HG02763 (cell line): Measurements from ENCODE around the gene NF1.
"Not testable (repeated sequence)": the region's sequence is repeated elsewhere in the genome, so short reads cannot be mapped to it uniquely, and the experiment has no call there.

Source experiments
- ATAC-seq: cut with Tn5 transposase; IDR thresholded peaks from one replicate; pipeline ENCODE4 v1.9.1; 2021; ENCODE audit warnings: mild to moderate bottlenecking, moderate library complexity; ENCODE audit not compliant: unreplicated experiment

The NF1 gene

GRCh38 chr17:31122746-31123145, 28.0 kb downstream of the NF1 start:
- no peak for ATAC-seq

- ATAC-seq = no peak
Observed at GRCh38 chr17:31126318-31126717, 31.5 kb downstream of the NF1 start.

- ATAC-seq = no peak
Observed at GRCh38 chr17:31128241-31128640, 33.5 kb downstream of the NF1 start.

- ATAC-seq = no peak
Observed at GRCh38 chr17:31130286-31131224, 35.8 kb downstream of the NF1 start.

GRCh38 chr17:31131299-31131698, 36.5 kb downstream of the NF1 start:
- no peak for ATAC-seq

GRCh38 chr17:31132977-31133376, 38.2 kb downstream of the NF1 start:
- no peak for ATAC-seq

- no peak for ATAC-seq
Observed at GRCh38 chr17:31134576-31134975, 39.8 kb downstream of the NF1 start.

- ATAC-seq = no peak
Observed at GRCh38 chr17:31136319-31136718, 41.5 kb downstream of the NF1 start.

GRCh38 chr17:31140111-31140510, 45.3 kb downstream of the NF1 start:
- ATAC-seq = no peak

GRCh38 chr17:31144428-31144827, 49.7 kb downstream of the NF1 start:
- no peak for ATAC-seq

GRCh38 chr17:31144836-31145235, 50.1 kb downstream of the NF1 start:
- ATAC-seq = no peak

- no peak for ATAC-seq
Observed at GRCh38 chr17:31147507-31148202, 52.9 kb downstream of the NF1 start.

- no peak for ATAC-seq
Observed at GRCh38 chr17:31148205-31148604, 53.4 kb downstream of the NF1 start.

- no peak for ATAC-seq
Observed at GRCh38 chr17:31152271-31152670, 57.5 kb downstream of the NF1 start.

GRCh38 chr17:31155208-31155810, 60.5 kb downstream of the NF1 start:
- ATAC-seq = no peak

GRCh38 chr17:31156326-31156725, 61.5 kb downstream of the NF1 start:
- ATAC-seq = no peak

- not testable (repeated sequence) for ATAC-seq
Observed at GRCh38 chr17:31156864-31157263, 62.1 kb downstream of the NF1 start.

- no peak for ATAC-seq
Observed at GRCh38 chr17:31158746-31159377, 64.1 kb downstream of the NF1 start.

GRCh38 chr17:31163091-31163781, 68.5 kb downstream of the NF1 start:
- ATAC-seq = no peak

- no peak for ATAC-seq
Observed at GRCh38 chr17:31167111-31167510, 72.3 kb downstream of the NF1 start.

GRCh38 chr17:31171701-31172100, 76.9 kb downstream of the NF1 start:
- no peak for ATAC-seq
